ENCODE measurements around the gene PPTC7.

GRCh38 chr12:110606253-110606611 is 23.1 kb upstream of the PPTC7 start:
- no peak for TF ChIP-seq CTCF (IDR thresholded peaks at IDR 0.05; ENCODE audit: low read depth, low read length, poor library complexity, severe bottlenecking)
- TF ChIP-seq EZH2phosphoT487 (IDR thresholded peaks at IDR 0.05; ENCODE audit: borderline replicate concordance, low read length), result no peak

Measured in DOHH2 (cell line).